Right lobe of liver (tissue), 6 donors: ENCODE results near the gene H1-8. TPM values are rescaled to one million over a fixed set of nuclear protein-coding genes. Genes with fewer than 3 reads are reported as not detected.
A peak's percentile ranks its signal among the peaks of the same experiment; 100 is the strongest.

ENCODE experiments used
- ATAC-seq, 4 donors: fragments of 200-7000 bp; cut with Tn5 transposase; one replicate each; pipeline ENCODE4 v1.9.1; 2020; ENCODE audit warnings: mild to moderate bottlenecking in 4 of 4, moderate library complexity in 4 of 4
- DNase-seq, 3 donors: peaks; one replicate each; pipeline ENCODE4 v3.0.0-alpha.2; 2020
- H3K27ac ChIP-seq, 3 donors: fragments of 200-600 bp; one replicate each; pipeline ENCODE4 v1.8.0; 2022
- H3K27me3 ChIP-seq, 2 donors: fragments of 200-600 bp; one replicate each; pipeline ENCODE4 v1.8.0; 2022
- H3K36me3 ChIP-seq, 4 donors: fragments of 200-600 bp; sonication (generic) in 1 of 4; one replicate each; pipeline versions ENCODE4 v1.5.1 to v1.8.0; 2017 to 2022; ENCODE audit warnings: control low read depth in 1 of 4
- H3K4me1 ChIP-seq, 4 donors: fragments of 200-600 bp; sonication (generic) in 1 of 4; one replicate each; pipeline versions ENCODE4 v1.5.1 to v1.8.0; 2017 to 2022; ENCODE audit warnings: control low read depth in 1 of 4
- H3K4me3 ChIP-seq, 3 donors: fragments of 200-600 bp; one replicate each; pipeline ENCODE4 v1.8.0; 2022
- H3K9me3 ChIP-seq, 4 donors: fragments of 200-600 bp; sonication (generic) in 1 of 4; one replicate each; pipeline versions ENCODE4 v1.5.1 to v1.8.0; 2017 to 2022; ENCODE audit warnings: control low read depth in 1 of 4
- CTCF ChIP-seq, 4 donors: fragments of 200-600 bp in 3 of 4; fragments of 450-650 bp in 1 of 4; IDR thresholded peaks; one replicate each; pipeline versions ENCODE4 v1.5.1 to v1.8.0; 2016 to 2022; ENCODE audit warnings: antibody characterized with exemption in 4 of 4, mild to moderate bottlenecking in 2 of 4
- POLR2A ChIP-seq: fragments of 450-650 bp; IDR thresholded peaks from one replicate; pipeline ENCODE4 v1.6.1; 2017; ENCODE audit warnings: antibody characterized with exemption, mild to moderate bottlenecking
- WGBS: methylation state at CpG from one replicate; pipeline ENCODE4 v1.1.6; 2018; ENCODE audit warnings: low coverage, low lambda C conversion rate; ENCODE audit not compliant: insufficient coverage; ENCODE audit errors: missing lambda C conversion rate; 5-methylcytosine and 5-hydroxymethylcytosine counted together
- intact Hi-C, 2 donors: fragments of 100-400 bp; cut with DNase I; formaldehyde crosslinking; loops; one replicate each; pipeline versions ENCODE4 v1.11.2 to v1.14.1; 2022
- total RNA-seq, 6 experiments: library from RNA; depleted of rRNA in 2 of 6; stranded (reverse); fragments of >200 nt in 2 of 6; fragmentation: NEBNext Ultra II Directional in 3 of 6; extraction: Animal tissue kit (Norgen Biotek cat#: 25700) in 3 of 6; gene quantifications; one replicate each; pipeline versions ENCODE4 v1.1.0 to v1.2.4, GENCODE V29; 2016 to 2023
- donor health status: DM: no; HTN: yes; CAD: no.
- donor health status: DM: no; HTN: no; CAD: no.
- donor health status: DM: no; HTN: no; CAD: no.
- donor health status: DM: no; HTN: yes; CAD: no.
- donor health status: DM: no; HTN: yes; CAD: no.

The H1-8 gene
- total RNA-seq, 6 experiments from 2014 or later, result not detected

DNA sequence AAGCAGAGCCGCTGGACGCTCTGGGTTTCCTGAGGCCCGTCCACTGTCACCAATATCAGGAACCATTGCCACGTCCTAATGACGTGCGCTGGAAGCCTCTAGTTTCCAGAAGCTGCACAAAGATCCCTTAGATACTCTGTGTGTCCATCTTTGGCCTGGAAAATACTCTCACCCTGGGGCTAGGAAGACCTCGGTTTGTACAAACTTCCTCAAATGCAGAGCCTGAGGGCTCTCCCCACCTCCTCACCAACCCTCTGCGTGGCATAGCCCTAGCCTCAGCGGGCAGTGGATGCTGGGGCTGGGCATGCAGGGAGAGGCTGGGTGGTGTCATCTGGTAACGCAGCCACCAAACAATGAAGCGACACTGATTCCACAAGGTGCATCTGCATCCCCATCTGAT lies 11.3 kb upstream of the H1-8 start:
- ATAC-seq (no peak), DNase-seq (no peak)
- Histone ChIP-seq H3K9me3 (no peaks in the 10 kb centered on the region), H3K4me1 (peaks cover 0 to 8% (median 0%) of the 10 kb centered on the region in 4 donors), H3K27me3 (no peaks in the 10 kb centered on the region), H3K36me3 (no peaks in the 10 kb centered on the region), H3K27ac (no peak overlapping the region), H3K4me3 (no peak overlapping the region)
- TF ChIP-seq CTCF (IDR thresholded peaks at IDR 0.05) (no peak), POLR2A (no peak)
- intact Hi-C loops, result no loop called here
- WGBS, result 85% methylated on average over 6 of the region's 11 CpGs

- no peaks in the 10 kb centered on the region for H3K27me3 ChIP-seq
- no peak overlapping the region for H3K4me3 ChIP-seq
- DNase-seq (no peak), ATAC-seq (no peak)
- 84% methylated on average over 8 of the region's 20 CpGs for WGBS
- H3K4me1 ChIP-seq, result peaks cover 0 to 8% (median 0%) of the 10 kb centered on the region in 4 donors
- no peak overlapping the region for H3K27ac ChIP-seq
- H3K36me3 ChIP-seq, result no peaks in the 10 kb centered on the region
- no peak for TF ChIP-seq CTCF (IDR thresholded peaks at IDR 0.05)
- TF ChIP-seq POLR2A, result no peak
- no peaks in the 10 kb centered on the region for H3K9me3 ChIP-seq
- intact Hi-C loops, result no loop called here
Measured at GRCh38 chr3:129532261-129532660, 10.7 kb upstream of the H1-8 start.

DNA sequence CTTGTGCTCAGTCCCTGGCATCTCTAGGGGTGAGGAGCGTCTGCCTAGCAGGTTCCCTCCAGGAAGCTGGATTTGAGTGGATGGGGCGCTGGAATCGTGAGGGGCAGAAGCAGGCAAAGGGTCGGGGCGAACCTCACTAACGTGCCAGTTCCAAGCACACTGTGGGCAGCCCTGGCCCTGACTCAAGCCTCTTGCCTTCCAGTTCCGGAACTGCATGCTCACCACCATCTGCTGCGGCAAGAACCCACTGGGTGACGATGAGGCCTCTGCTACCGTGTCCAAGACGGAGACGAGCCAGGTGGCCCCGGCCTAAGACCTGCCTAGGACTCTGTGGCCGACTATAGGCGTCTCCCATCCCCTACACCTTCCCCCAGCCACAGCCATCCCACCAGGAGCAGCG lies 9.6 kb upstream of the H1-8 start:
- no peaks in the 10 kb centered on the region for H3K36me3 ChIP-seq
- 92% methylated on average over 7 of the region's 16 CpGs for WGBS
- no peak overlapping the region for H3K4me3 ChIP-seq
- no peaks in the 10 kb centered on the region for H3K9me3 ChIP-seq
- ATAC-seq (no peak), DNase-seq (no peak)
- intact Hi-C loops, result no loop called here
- no peak for TF ChIP-seq POLR2A
- no peak for TF ChIP-seq CTCF (IDR thresholded peaks at IDR 0.05)
- peaks cover 0 to 8% (median 0%) of the 10 kb centered on the region in 4 donors for H3K4me1 ChIP-seq
- H3K27me3 ChIP-seq, result no peaks in the 10 kb centered on the region
- no peak overlapping the region for H3K27ac ChIP-seq

DNA sequence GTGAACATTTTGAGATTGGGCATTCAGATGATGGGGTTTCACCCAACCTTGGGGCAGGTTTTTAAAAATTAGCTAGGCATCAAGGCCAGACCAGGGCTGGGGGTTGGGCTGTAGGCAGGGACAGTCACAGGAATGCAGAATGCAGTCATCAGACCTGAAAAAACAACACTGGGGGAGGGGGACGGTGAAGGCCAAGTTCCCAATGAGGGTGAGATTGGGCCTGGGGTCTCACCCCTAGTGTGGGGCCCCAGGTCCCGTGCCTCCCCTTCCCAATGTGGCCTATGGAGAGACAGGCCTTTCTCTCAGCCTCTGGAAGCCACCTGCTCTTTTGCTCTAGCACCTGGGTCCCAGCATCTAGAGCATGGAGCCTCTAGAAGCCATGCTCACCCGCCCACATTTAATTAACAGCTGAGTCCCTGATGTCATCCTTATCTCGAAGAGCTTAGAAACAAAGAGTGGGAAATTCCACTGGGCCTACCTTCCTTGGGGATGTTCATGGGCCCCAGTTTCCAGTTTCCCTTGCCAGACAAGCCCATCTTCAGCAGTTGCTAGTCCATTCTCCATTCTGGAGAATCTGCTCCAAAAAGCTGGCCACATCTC lies 8.4 kb upstream of the H1-8 start:
- ATAC-seq, result peak in 1 of 4 donors; percentile 66
- Histone ChIP-seq H3K4me1 (peaks cover 0 to 8% (median 0%) of the 10 kb centered on the region in 4 donors), H3K9me3 (no peaks in the 10 kb centered on the region), H3K27me3 (no peaks in the 10 kb centered on the region), H3K4me3 (no peak overlapping the region), H3K27ac (no peak overlapping the region), H3K36me3 (no peaks in the 10 kb centered on the region)
- DNase-seq, result no peak
- WGBS, result 80% methylated on average over 2 of the region's 4 CpGs
- TF ChIP-seq CTCF (IDR thresholded peaks at IDR 0.05) (no peak), POLR2A (no peak)
- intact Hi-C loops, result no loop called here
